Smooth muscle cell (in vitro differentiated cells): Measurements from ENCODE around the gene SRCAP. TPM values are rescaled to one million over a fixed set of nuclear protein-coding genes. Genes with fewer than 3 reads are reported as not detected.

ENCODE experiments used
- DNase-seq: peaks from one replicate; lab custom pipeline; 2025; ENCODE audit not compliant: unreplicated experiment; lab: John Stamatoyannopoulos, UW
- H2AFZ ChIP-seq: fragments of 200-600 bp; sonication (generic); 2 replicates; pipeline ENCODE4 v1.6.0; 2016; ENCODE audit warnings: antibody characterized with exemption, low read depth, mild to moderate bottlenecking
- H3F3A ChIP-seq: fragments of 200-600 bp; sonication (generic); 2 replicates; pipeline ENCODE4 v1.6.0; 2017; ENCODE audit warnings: antibody characterized with exemption, low read depth
- H3K27ac ChIP-seq: fragments of 200-600 bp; sonication (generic); 2 replicates; pipeline ENCODE4 v1.5.1; 2016; ENCODE audit warnings: low read depth, mild to moderate bottlenecking
- H3K27me3 ChIP-seq: fragments of 200-600 bp; sonication (generic); 2 replicates; pipeline ENCODE4 v1.6.1; 2016; ENCODE audit warnings: low read depth, mild to moderate bottlenecking
- H3K36me3 ChIP-seq: fragments of 200-600 bp; sonication (generic); 2 replicates; pipeline ENCODE4 v1.5.1; 2016; ENCODE audit warnings: low read depth
- H3K4me1 ChIP-seq: fragments of 200-600 bp; sonication (generic); 2 replicates; pipeline ENCODE4 v1.5.1; 2016; ENCODE audit warnings: low read depth
- H3K4me2 ChIP-seq: fragments of 200-600 bp; sonication (generic); 2 replicates; pipeline ENCODE4 v1.6.0; 2016; ENCODE audit warnings: mild to moderate bottlenecking
- H3K4me3 ChIP-seq: fragments of 200-600 bp; sonication (generic); 2 replicates; pipeline ENCODE4 v1.5.1; 2016; ENCODE audit warnings: mild to moderate bottlenecking
- H3K79me2 ChIP-seq: fragments of 200-600 bp; sonication (generic); 2 replicates; pipeline ENCODE4 v1.6.0; 2016; ENCODE audit warnings: low read depth, mild to moderate bottlenecking
- H3K9ac ChIP-seq: fragments of 200-600 bp; sonication (generic); 2 replicates; pipeline ENCODE4 v1.6.0; 2016; ENCODE audit warnings: low read depth
- H3K9me3 ChIP-seq: fragments of 200-600 bp; sonication (generic); replicated peaks from 2 replicates; pipeline ENCODE4 v1.5.1; 2016; ENCODE audit warnings: low read depth
- H4K20me1 ChIP-seq: fragments of 200-600 bp; sonication (generic); 2 replicates; pipeline ENCODE4 v1.6.0; 2016; ENCODE audit warnings: low read depth
- WGBS: methylation state at CpG from one replicate; pipeline ENCODE4 v1.1.7; 2016; ENCODE audit warnings: low lambda C conversion rate; 5-methylcytosine and 5-hydroxymethylcytosine counted together
- polyA plus RNA-seq: library from polyadenylated mRNA; unstranded; fragments of >200 nt; fragmentation: Nextera tagmentation; extraction: Ambion mirVana; gene quantifications from 2 replicates; pipeline ENCODE4 v1.2.1, GENCODE V29; 2016
- total RNA-seq: library from RNA; depleted of rRNA; stranded (reverse); fragments of >200 nt; gene quantifications from 2 replicates; pipeline ENCODE4 v1.2.3, GENCODE V29; 2014
- TF ChIP-seq, protein P1 (sequence below): fragments of 200-600 bp; sonication (generic); IDR thresholded peaks from 2 replicates; pipeline ENCODE4 v1.5.1; 2017; ENCODE audit warnings: borderline replicate concordance, mild to moderate bottlenecking, antibody characterized with exemption; ENCODE audit not compliant: insufficient read depth, poor library complexity, severe bottlenecking

The SRCAP gene
- total and polyA plus RNA-seq, 2 experiments from 2014 or later = 9.0 to 14.5 TPM

DNA sequence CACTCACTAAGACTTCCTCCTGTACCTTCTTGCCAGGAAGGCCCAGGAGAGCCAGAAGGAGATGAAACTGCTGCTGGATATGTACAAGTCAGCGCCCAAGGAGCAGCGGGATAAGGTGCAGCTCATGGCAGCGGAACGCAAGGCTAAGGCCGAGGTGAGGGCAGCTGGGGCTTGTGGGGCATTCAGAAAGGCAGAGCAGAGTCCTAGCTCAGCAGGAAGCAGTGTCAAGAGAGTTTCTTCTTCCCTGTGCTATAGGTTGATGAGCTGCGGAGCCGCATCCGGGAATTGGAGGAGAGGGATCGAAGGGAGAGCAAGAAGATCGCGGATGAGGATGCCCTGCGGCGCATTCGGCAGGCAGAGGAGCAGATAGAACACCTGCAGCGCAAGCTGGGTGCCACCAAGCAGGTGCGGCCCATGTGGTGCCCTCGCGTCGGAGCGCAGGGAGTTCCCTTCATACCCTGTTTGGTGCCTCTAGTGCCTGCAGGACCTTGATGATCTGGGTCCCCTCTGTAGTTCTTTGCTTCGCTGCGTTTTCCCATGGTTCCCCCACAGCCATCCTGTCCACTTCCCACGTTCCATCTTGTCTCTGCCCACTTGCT, 69.7 kb downstream of the SRCAP start:
- Histone ChIP-seq H3K27me3 (no peaks in the 10 kb centered on the region), H3K9me3 (no peaks in the 10 kb centered on the region), H3F3A (no peaks in the 10 kb centered on the region), H3K27ac (no peak overlapping the region), H3K79me2 (peaks cover 16% of the 10 kb centered on the region), H3K36me3 (peaks cover 13% of the 10 kb centered on the region), H3K4me2 (no peak overlapping the region), H3K4me1 (peaks cover under 1% of the 10 kb centered on the region), H3K9ac (no peak overlapping the region), H3K4me3 (no peak overlapping the region), H2AFZ (no peak overlapping the region), H4K20me1 (peaks cover 6% of the 10 kb centered on the region)
- no peak for DNase-seq
- 97% methylated on average over 23 of the region's 23 CpGs for WGBS
- TF ChIP-seq, protein P1, sequence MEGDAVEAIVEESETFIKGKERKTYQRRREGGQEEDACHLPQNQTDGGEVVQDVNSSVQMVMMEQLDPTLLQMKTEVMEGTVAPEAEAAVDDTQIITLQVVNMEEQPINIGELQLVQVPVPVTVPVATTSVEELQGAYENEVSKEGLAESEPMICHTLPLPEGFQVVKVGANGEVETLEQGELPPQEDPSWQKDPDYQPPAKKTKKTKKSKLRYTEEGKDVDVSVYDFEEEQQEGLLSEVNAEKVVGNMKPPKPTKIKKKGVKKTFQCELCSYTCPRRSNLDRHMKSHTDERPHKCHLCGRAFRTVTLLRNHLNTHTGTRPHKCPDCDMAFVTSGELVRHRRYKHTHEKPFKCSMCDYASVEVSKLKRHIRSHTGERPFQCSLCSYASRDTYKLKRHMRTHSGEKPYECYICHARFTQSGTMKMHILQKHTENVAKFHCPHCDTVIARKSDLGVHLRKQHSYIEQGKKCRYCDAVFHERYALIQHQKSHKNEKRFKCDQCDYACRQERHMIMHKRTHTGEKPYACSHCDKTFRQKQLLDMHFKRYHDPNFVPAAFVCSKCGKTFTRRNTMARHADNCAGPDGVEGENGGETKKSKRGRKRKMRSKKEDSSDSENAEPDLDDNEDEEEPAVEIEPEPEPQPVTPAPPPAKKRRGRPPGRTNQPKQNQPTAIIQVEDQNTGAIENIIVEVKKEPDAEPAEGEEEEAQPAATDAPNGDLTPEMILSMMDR = no peak

DNA sequence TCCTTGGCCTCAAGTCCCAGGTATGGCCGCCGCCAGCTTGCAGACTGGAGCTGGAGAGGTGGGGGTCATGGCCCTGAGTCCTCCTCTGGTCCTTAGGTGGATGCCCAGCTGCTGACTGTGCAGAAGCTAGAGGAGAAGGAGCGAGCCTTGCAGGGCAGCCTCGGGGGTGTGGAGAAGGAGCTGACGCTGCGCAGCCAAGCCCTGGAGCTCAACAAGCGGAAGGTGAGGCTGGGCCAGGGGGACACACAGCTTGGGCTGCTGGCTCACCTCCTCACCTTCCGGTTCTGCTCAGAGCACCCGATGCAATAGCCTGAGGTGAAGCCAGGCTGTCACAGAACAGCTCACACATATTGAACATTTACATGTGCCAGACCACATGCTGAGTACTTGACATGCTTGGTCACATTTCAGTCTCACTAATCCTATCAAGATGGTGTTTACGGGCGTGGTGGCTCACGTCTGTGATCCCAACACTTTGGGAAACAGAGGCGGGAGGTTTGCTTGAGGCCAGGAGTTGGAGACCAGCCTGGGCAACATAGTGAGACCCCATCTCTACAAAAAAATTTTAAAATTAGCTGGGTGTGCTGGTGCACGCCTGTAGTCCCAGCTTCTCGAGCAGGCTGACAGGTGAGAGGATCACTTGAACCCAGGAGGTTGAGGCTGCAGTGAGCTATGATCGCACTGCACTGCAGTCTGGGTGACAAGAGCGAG, 70.6 kb downstream of the SRCAP start:
- WGBS = 97% methylated on average over 17 of the region's 17 CpGs
- Histone ChIP-seq H4K20me1 (peaks cover 2% of the 10 kb centered on the region), H3F3A (peaks cover 4% of the 10 kb centered on the region), H2AFZ (no peak overlapping the region), H3K9ac (no peak overlapping the region), H3K4me3 (no peak overlapping the region), H3K9me3 (no peaks in the 10 kb centered on the region), H3K4me2 (no peak overlapping the region), H3K27me3 (no peaks in the 10 kb centered on the region), H3K36me3 (peaks cover 13% of the 10 kb centered on the region), H3K4me1 (no peaks in the 10 kb centered on the region), H3K79me2 (peaks cover 8% of the 10 kb centered on the region), H3K27ac (no peak overlapping the region)
- no peak for DNase-seq
- TF ChIP-seq, protein P1 = no peak

DNA sequence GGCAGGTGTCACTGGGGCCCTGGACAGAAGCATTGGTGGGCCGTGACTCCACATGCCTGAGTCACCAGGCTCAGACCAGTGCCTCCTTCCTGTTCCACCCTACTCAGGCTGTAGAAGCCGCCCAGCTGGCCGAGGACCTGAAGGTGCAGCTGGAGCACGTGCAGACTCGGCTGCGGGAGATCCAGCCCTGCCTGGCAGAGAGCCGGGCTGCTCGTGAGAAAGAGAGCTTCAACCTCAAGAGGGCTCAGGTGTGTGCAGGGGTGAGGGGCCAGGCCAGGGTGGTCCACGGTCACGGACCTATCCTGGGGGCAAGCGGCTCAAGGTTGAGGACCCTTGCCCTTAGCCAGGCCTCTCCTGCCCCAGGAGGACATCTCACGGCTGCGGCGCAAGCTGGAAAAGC, 72.8 kb downstream of the SRCAP start:
- H3K4me3 ChIP-seq = no peak overlapping the region

More for the DNA sequence above, 72.8 kb downstream of the SRCAP start:
- Histone ChIP-seq H3K9me3 (no peaks in the 10 kb centered on the region), H2AFZ (no peak overlapping the region), H3K27ac (no peak overlapping the region), H3K4me2 (no peak overlapping the region), H3K27me3 (no peaks in the 10 kb centered on the region), H3K79me2 (peaks cover 4% of the 10 kb centered on the region), H3F3A (peaks cover 10% of the 10 kb centered on the region), H3K4me1 (peaks cover 8% of the 10 kb centered on the region), H4K20me1 (no peaks in the 10 kb centered on the region), H3K9ac (no peak overlapping the region), H3K36me3 (peaks cover 12% of the 10 kb centered on the region)
- 97% methylated on average over 14 of the region's 14 CpGs for WGBS
- TF ChIP-seq, protein P1 = no peak
- no peak for DNase-seq
